PC-9 (cell line): ENCODE measurements around the gene GGNBP2. TPM values are rescaled to one million over a fixed set of nuclear protein-coding genes. Genes with fewer than 3 reads are reported as not detected.

Experiments used
- BruUV-seq: library from RNA; stranded (reverse); fragments of 400-500 nt; replicated peaks from 2 replicates; lab custom pipeline; 2021; lab: Mats Ljungman, UMichigan
- CTCF ChIA-PET: fragments of 300-600 bp; sonication (Branson Sonifier 250); formaldehyde crosslinking; loops from one replicate; lab custom pipeline; 2022; ENCODE audit warnings: antibody characterized with exemption; lab: Charles Lee
- POLR2A ChIA-PET: fragments of 300-600 bp; sonication (Branson Sonifier 250); formaldehyde crosslinking; loops from one replicate; lab custom pipeline; 2022; ENCODE audit warnings: antibody characterized with exemption; ENCODE audit not compliant: unreplicated experiment; lab: Charles Lee
- DNase-seq, 2 experiments: peaks; one replicate each; pipeline versions ENCODE4 v3.0.0 to v3.0.0-alpha.2; 2015 to 2022; ENCODE audit warnings: mixed read lengths in 1 of 2
- H2AFZ ChIP-seq: fragments of 200-600 bp; sonication (generic); 2 replicates; pipeline ENCODE4 v1.8.1; 2017; ENCODE audit warnings: antibody characterized with exemption
- H3F3A ChIP-seq: fragments of 200-600 bp; sonication (generic); 2 replicates; pipeline ENCODE4 v1.8.1; 2017; ENCODE audit warnings: antibody characterized with exemption, mild to moderate bottlenecking, low read depth; ENCODE audit not compliant: insufficient read depth
- H3K27ac ChIP-seq: fragments of 200-600 bp; sonication (generic); 2 replicates; pipeline ENCODE4 v1.6.1; 2016; ENCODE audit warnings: mixed run types
- H3K27me3 ChIP-seq: fragments of 200-600 bp; sonication (generic); 2 replicates; pipeline ENCODE4 v1.6.1; 2016; ENCODE audit warnings: low read depth, mixed run types; ENCODE audit not compliant: insufficient read depth
- H3K36me3 ChIP-seq: fragments of 200-600 bp; sonication (generic); 2 replicates; pipeline ENCODE4 v1.6.1; 2016; ENCODE audit warnings: low read depth, mixed run types
- H3K4me1 ChIP-seq: fragments of 200-600 bp; sonication (generic); replicated peaks from 2 replicates; pipeline ENCODE4 v1.6.1; 2016; ENCODE audit warnings: mixed run types; ENCODE audit not compliant: insufficient read depth
- H3K4me2 ChIP-seq: fragments of 200-600 bp; sonication (generic); 2 replicates; pipeline ENCODE4 v1.6.1; 2017; ENCODE audit warnings: mixed run types
- H3K4me3 ChIP-seq: fragments of 200-600 bp; sonication (generic); 2 replicates; pipeline ENCODE4 v1.6.1; 2016; ENCODE audit warnings: mixed run types
- H3K79me2 ChIP-seq: fragments of 200-600 bp; sonication (generic); 2 replicates; pipeline ENCODE4 v1.6.1; 2017; ENCODE audit warnings: low read depth, mixed run types
- H3K9me2 ChIP-seq: fragments of 200-600 bp; sonication (generic); 2 replicates; pipeline ENCODE4 v1.8.1; 2017; ENCODE audit warnings: mild to moderate bottlenecking; ENCODE audit not compliant: insufficient read depth
- H3K9me3 ChIP-seq: fragments of 200-600 bp; sonication (generic); 2 replicates; pipeline ENCODE4 v1.8.1; 2016; ENCODE audit warnings: low read depth; ENCODE audit not compliant: insufficient read depth
- H4K20me1 ChIP-seq: fragments of 200-600 bp; sonication (generic); 2 replicates; pipeline ENCODE4 v1.8.1; 2017; ENCODE audit not compliant: insufficient read depth
- EZH2 ChIP-seq: fragments of 200-600 bp; sonication (generic); IDR thresholded peaks from 2 replicates; pipeline ENCODE4 v1.8.0; 2017; ENCODE audit warnings: antibody characterized with exemption, low read depth
- intact Hi-C: fragments of 100-400 bp; cut with micrococcal nuclease; formaldehyde crosslinking; loops from one replicate; pipeline ENCODE4 v1.10.0; 2022; ENCODE audit not compliant: unreplicated experiment
- total RNA-seq: library from RNA; stranded (reverse); gene quantifications from 2 replicates; pipeline ENCODE4 v1.2.3, GENCODE V29; 2021
- TF ChIP-seq, protein P1 (sequence below): fragments of 200-600 bp; sonication (generic); conservative IDR thresholded peaks from 2 replicates; pipeline ENCODE4 v1.6.1; 2017; ENCODE audit warnings: mixed run types, antibody characterized with exemption, mild to moderate bottlenecking, moderate library complexity

GGNBP2 gene
- total RNA-seq, 1 experiment from 2014 or later = 51.4 TPM

DNA sequence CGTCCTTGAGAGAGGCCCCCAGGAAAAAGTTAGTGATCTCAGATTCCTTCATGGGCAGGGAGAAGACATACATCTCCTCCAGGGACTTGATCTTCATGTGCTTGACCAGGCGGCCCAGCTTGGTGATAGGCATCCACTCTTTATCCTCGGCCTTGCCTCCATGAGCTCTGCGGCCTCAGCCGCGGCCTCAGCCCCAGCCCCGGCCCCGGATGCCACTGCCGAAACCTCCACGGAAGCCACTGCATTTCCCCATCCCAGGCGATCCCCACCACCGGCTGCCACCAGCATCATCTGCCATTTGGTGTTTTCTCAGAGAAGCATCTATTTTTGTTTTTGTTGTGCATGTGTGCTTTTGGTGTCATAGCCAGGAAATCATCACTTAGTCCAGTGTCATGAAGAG is 30.3 kb downstream of the GGNBP2 start:
- H3K9me2 ChIP-seq = no peaks in the 10 kb centered on the region
- H4K20me1 ChIP-seq = peaks cover 38% of the 10 kb centered on the region
- CTCF ChIA-PET = no interaction called here
- DNase-seq = no peak
- no peak overlapping the region for H2AFZ ChIP-seq
- H3K27ac ChIP-seq = no peak overlapping the region
- TF ChIP-seq, protein P1, sequence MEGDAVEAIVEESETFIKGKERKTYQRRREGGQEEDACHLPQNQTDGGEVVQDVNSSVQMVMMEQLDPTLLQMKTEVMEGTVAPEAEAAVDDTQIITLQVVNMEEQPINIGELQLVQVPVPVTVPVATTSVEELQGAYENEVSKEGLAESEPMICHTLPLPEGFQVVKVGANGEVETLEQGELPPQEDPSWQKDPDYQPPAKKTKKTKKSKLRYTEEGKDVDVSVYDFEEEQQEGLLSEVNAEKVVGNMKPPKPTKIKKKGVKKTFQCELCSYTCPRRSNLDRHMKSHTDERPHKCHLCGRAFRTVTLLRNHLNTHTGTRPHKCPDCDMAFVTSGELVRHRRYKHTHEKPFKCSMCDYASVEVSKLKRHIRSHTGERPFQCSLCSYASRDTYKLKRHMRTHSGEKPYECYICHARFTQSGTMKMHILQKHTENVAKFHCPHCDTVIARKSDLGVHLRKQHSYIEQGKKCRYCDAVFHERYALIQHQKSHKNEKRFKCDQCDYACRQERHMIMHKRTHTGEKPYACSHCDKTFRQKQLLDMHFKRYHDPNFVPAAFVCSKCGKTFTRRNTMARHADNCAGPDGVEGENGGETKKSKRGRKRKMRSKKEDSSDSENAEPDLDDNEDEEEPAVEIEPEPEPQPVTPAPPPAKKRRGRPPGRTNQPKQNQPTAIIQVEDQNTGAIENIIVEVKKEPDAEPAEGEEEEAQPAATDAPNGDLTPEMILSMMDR = no peak
- TF ChIP-seq EZH2 = no peak
- intact Hi-C loops = no loop called here
- no peaks in the 10 kb centered on the region for H3K9me3 ChIP-seq
- H3K4me3 ChIP-seq = no peak overlapping the region
- no peaks in the 10 kb centered on the region; the same call in 1 of the 2 replicates for H3F3A ChIP-seq
- BruUV-seq = no TSS peak
- H3K27me3 ChIP-seq = no peaks in the 10 kb centered on the region
- H3K4me1 ChIP-seq = no peaks in the 10 kb centered on the region
- POLR2A ChIA-PET = no interaction called here
- no peak overlapping the region for H3K4me2 ChIP-seq
- H3K79me2 ChIP-seq = peaks cover 14% of the 10 kb centered on the region; the same call in 1 of the 2 replicates
- H3K36me3 ChIP-seq = peaks cover 32% of the 10 kb centered on the region

DNA sequence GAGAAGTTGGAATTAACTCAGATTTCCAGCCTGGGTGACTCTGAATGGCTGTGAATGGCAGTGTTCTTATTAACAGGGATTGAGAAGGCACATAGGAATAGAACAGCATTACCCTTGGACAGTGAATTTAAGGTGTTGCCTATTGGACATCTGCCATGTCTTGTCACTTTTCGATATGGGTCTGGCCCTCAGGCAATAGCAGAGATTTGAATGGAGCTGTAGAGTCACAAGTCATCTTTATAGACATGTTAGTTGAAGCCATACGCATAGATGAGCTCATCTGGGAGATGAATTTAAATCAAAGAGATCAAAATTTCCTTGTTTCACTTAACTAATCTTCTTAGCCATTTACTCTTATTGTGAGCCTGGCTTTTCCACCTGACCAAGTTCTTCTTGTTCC is 32.1 kb downstream of the GGNBP2 start:
- no peaks in the 10 kb centered on the region for H3K27me3 ChIP-seq
- no peak overlapping the region for H3K4me3 ChIP-seq
- no peaks in the 10 kb centered on the region for H3K9me2 ChIP-seq
- no TSS peak for BruUV-seq
- H3K4me2 ChIP-seq = no peak overlapping the region
- no peaks in the 10 kb centered on the region for H3K4me1 ChIP-seq
- intact Hi-C loops = no loop called here
- DNase-seq = no peak
- H4K20me1 ChIP-seq = peaks cover 39% of the 10 kb centered on the region
- H3K27ac ChIP-seq = no peak overlapping the region
- ChIA-PET CTCF (interaction anchor here (0.6 kb wide), 1 partner anchor 14 kb away, joined by 6 read pairs; no protein-coding TSS in a partner anchor), POLR2A (no interaction called here)
- no peak for TF ChIP-seq EZH2
- TF ChIP-seq, protein P1 = no peak
- peaks cover 34% of the 10 kb centered on the region for H3K36me3 ChIP-seq
- no peaks in the 10 kb centered on the region; the same call in 1 of the 2 replicates for H3F3A ChIP-seq
- peaks cover 11% of the 10 kb centered on the region; the same call in 1 of the 2 replicates for H3K79me2 ChIP-seq
- no peak overlapping the region for H2AFZ ChIP-seq
- H3K9me3 ChIP-seq = no peaks in the 10 kb centered on the region

DNA sequence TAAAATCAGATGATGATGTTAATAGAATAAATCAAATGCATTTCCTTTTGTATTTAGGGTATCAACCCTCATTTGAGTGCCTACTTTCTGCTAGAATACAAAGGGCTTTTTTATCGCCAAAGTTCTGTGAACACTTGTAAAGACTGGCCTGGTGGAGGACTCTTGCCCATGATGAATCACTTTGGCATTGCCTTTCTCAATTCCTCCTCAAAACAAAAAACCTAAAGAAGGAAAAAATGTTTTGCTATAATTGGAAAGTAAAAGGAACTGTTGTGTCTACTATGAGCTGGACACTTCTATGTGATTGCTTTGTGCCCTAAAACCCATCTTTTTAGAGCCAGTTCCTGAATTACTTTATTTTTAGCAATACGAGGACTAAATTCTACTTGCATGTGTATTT is 34.0 kb downstream of the GGNBP2 start:
- Histone ChIP-seq H3F3A (no peaks in the 10 kb centered on the region; the same call in 1 of the 2 replicates), H4K20me1 (peaks cover 29% of the 10 kb centered on the region), H3K4me1 (no peaks in the 10 kb centered on the region), H3K4me2 (no peak overlapping the region), H3K27ac (no peak overlapping the region), H3K27me3 (no peaks in the 10 kb centered on the region), H2AFZ (no peak overlapping the region), H3K9me3 (no peaks in the 10 kb centered on the region), H3K79me2 (peaks cover 8% of the 10 kb centered on the region; the same call in 1 of the 2 replicates), H3K9me2 (no peaks in the 10 kb centered on the region), H3K4me3 (no peak overlapping the region), H3K36me3 (peaks cover 37% of the 10 kb centered on the region)
- intact Hi-C loops = no loop called here
- ChIA-PET CTCF (no interaction called here), POLR2A (no interaction called here)
- DNase-seq = no peak
- no TSS peak for BruUV-seq
- TF ChIP-seq EZH2 = no peak
- TF ChIP-seq, protein P1 = no peak
